NCI-H345 treated with DMSO at 0.1 percent for 48 hours (cell line): ENCODE measurements around the gene GAL3ST1.
A peak's percentile ranks its signal among the peaks of the same experiment; 100 is the strongest.
"Not testable (repeated sequence)": the region's sequence is repeated elsewhere in the genome, so short reads cannot be mapped to it uniquely, and the experiment has no call there.

Experiments
- DNase-seq: peaks from one replicate; lab custom pipeline; 2025; ENCODE audit not compliant: unreplicated experiment; lab: John Stamatoyannopoulos, UW

The GAL3ST1 gene

DNA sequence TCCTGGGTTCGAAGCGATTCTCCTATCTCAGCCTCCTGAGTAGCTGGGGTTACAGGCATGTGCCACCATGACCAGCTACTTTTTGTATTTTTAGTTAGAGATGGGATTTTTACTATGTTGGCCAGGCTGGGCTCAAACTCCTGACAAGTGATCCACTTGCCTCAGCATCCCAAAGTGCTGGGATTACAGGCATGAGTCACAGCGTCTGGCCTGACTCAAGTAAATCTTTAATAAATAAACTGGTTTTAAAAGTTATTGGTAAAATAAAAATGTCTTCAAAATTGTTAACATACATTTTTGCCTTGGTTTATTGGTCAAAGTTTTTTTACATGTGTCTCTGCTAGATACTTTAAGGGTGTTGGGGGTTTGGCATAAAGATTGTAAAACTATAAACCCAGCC lies 24.5 kb upstream of the GAL3ST1 start:
- no peak for DNase-seq

DNA sequence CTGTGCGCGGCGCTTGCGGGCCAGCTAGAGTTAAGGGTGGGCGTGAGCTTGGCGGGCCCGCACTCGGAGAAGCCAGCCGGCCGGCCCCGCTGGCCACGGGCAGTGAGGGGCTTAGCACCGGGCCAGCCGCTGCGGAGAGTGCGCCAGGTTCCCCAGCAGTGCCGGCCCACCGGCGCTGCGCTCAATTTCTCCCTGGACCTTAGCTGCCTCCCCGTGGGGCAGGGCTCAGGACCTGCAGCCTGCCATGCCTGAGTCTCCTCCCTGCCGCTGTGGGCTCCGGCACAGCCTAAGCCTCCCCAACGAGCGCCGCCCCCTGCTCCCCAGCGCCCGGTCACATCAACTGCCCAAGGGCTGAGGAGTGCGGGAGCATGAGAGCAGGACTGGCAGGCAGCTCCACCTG lies 22.4 kb upstream of the GAL3ST1 start:
- no peak for DNase-seq

DNA sequence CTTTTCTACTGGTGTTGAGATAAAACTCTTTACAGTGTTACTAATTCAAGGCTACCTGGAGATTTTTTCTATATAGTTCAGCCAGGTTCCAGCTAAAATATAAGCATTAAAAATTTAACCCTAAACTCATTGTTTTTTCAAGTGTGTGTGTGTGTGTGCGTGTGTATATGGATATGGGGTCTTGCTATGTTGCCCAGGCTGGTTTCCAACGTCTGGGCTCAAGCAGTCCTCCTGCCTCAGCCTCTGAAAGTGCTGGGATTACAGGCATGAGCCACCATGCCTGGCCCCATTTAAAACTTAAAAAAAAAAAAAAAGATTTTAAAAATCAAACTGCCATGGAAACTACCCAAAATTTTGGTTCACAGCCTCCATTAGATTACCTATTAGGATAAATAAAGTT lies 21.7 kb upstream of the GAL3ST1 start:
- DNase-seq, result no peak

- DNase-seq, result not testable (repeated sequence)
Measured at GRCh38 chr22:30592360-30592713, 17.9 kb upstream of the GAL3ST1 start.

- peak; percentile 93 for DNase-seq
Measured at GRCh38 chr22:30591588-30592359, 17.3 kb upstream of the GAL3ST1 start, which contains the start of gene PES1. TSS of gene PES1 (minus strand) at chr22:30591910. CDS start at chr22:30591833, 77 bp downstream.

- DNase-seq, result no peak
Measured at GRCh38 chr22:30591191-30591587, 16.7 kb upstream of the GAL3ST1 start.

- no peak for DNase-seq
Measured at GRCh38 chr22:30586414-30586813, 11.9 kb upstream of the GAL3ST1 start.

GRCh38 chr22:30584441-30584840 lies 10.0 kb upstream of the GAL3ST1 start:
- no peak for DNase-seq

DNA sequence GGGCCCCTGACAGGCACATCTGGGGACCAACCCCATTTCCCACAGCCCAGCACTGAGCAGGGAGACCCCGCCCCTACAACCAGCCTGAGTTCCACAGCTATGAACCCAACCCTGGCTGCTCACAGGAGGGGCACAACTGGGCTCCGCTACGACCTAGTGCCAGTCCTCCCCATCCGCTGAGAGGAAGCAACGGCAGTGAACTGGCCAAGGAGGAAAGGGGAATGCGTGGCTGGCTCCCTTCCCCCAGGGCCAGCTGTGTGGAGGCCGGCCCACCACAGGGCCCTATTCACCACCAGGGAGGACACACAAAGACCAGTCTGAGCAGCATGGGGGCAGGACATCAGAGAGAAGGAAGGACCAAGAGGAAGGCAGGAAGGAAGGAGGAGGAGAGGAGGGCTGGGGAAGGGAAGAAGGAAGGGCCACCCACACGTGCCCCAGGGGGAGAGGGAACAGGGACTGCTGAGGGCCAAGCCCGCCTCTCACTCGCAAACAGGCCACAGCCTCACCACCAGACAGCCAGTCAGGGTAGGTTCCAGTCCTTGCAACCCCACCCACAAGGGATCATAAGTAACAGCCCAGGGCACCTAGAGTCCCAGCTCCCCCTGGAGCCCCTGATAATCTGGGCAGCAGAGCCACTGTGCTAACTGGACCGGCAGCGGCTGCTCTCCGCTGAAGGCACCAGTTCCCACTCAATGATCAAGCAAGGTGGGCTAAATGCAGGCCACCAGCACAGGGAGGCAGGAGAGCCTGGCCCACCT lies 8.5 kb upstream of the GAL3ST1 start:
- no peak for DNase-seq

DNA sequence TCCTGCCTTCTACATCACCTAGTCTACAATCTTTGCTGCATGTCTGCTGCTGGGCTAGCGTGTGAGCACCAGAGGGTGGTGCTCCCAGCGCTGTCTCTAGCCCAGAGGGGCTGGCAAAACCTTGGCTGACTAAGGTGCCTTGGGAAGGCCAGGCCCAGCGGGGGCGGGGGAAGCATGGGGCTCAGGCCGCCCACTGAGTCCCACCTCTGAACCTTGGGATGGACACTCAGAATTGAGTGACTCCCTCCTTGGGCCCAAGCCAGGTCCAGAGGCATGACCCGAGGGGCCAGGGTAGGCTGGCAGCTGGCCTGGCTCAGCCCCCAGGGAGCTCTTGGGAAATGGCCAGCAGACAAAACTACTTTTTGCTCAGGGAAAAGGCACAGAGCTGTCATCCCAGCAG lies 7.6 kb upstream of the GAL3ST1 start:
- no peak for DNase-seq

- DNase-seq, result no peak
Measured at GRCh38 chr22:30580896-30581295, 6.4 kb upstream of the GAL3ST1 start.

DNA sequence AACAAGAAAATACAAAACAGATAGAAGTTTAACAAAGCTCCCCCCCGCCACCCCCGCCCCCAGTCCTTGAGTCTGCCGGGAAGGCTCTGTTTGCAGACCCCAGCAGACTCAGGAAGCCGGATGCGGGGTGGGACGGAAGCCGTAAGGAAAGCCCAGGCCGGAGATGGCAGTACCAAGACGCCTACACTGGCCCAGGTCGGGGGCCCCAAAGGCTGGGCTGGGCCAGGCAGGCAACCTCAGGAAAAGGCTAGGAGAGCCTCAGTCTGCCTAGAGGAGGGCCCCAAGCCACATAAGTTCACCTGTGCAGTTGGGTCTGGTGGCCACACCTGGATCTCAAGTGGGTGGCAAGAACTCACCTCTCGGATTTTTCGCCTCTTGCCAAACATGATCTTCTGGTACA lies 4.0 kb upstream of the GAL3ST1 start:
- DNase-seq, result no peak

DNA sequence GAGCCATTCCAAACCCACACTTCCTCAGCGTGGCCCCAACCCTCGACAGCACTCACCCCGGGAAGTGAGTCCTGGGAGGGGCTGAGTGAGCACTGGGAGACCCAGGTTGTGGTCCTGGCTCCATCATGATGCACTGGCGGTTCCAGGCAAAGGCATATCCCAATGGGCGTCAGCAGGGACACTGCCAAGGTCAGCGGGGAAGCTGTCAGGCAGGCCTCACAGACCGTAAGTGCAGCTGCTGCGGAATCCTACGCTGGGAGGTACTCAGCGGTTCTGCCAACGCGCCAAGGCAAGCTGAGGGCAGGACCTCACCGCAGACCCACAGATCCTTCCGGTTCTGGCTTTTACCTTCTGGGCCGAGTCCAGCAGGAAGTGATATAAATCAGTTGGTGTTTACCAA lies 1.4 kb upstream of the GAL3ST1 start:
- DNase-seq, result no peak

- no peak for DNase-seq
Measured at GRCh38 chr22:30574997-30575671, 669 bp upstream of the GAL3ST1 start.

DNA sequence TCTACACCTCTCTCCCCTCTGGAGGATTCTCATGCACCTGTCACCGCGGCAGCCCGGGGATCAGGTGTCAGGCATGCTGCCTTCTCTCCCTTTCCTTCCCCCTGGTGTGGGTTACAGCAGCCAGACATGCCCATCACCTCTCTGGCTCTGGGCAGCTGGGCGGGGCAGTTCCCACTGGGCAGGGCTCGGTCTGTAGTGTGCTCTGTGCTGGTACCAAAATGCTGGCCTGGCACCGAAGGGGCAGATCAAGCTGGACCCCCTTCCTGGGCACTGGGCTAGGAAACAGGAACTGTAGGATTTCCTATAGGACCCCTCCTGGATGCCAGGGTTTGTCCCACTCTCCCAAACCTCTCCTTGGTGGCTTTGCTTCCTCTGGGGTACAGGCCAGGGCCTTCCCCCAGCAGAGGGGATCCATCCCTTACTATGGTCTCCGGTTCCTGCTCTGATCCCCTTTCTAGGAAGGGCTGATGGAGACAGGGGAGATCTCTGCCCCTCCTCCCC lies 821 bp downstream of the GAL3ST1 start:
- DNase-seq, result no peak

DNA sequence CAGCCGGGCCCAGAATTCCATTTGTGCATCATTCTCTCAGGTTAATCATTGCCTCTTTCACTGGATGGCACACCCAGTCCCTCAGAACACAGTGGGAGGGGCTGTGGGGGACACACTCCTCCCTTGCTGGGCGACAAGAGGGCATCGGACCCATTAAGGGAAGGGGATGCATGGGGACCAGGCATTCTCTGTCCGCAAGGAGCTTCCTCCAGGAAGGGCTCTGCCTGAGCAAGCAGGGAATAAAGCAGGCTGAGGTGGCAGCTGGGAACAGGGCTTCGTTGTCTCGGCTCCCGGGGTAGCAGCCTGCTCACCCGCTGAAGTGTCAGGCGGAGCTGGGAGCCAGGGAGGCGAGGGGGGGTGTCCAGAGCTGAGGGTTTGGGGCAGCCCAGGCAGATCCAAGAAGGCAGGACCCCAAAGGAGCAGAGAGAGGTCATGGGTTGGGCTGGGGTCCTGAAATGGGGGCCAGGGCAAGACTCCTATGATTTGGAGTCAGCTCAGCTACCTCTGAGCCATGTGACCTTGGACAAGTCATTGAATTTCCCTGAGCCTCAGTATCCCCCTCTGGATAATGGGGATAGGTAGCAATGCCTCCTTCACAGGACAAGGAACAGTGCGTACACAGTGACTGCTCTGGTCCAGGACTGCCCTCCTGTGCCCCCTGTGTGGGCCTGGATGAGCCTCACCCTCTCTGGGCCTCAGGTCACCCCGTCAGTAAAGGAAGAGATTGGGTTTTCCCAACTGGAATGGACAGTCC lies 1.4 kb downstream of the GAL3ST1 start:
- no peak for DNase-seq

DNA sequence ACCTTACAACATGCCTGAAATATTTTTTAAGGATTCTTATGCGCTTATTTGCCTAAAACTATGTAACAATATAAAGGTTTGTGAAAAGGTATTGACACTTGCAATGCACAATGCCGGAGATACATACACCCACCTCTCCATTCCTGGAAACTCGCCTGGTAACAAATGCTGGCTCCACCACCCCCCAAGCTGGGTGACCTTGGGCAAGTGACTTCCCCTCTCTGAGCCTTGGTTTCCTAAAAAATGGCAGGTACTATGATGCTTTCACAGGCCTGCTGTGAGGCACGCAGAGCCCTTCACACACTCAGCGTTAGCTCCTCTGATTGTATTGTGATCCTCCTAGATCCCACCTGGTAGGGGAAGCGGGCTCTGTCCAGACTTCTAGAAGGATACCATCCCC lies 2.3 kb downstream of the GAL3ST1 start:
- no peak for DNase-seq

DNA sequence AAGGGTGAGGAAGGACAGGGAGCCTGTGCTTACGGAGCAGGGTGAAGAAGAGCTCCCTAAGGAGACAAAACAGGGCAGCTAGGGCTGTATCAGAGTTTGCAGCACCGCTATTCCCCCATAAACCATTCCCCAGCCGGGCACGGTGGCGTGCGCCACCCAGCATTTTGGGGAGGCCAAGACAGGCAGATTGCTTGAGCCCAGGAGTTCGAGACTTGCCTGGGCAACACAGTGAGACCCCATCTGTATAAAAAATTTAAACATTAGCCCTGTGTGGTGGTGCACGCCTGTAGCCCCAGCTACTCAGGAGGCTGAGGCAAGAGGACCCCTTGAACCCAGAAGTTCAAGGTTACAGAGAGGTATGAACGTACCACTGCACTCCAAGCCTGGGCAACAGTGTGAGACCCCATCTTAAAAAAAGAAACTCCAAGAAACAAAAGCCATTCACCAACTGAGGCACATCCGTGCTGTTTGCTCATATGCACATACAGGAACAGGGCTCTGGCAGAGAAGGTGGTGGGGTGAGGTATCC lies 4.7 kb downstream of the GAL3ST1 start:
- no peak for DNase-seq

- no peak for DNase-seq
Measured at GRCh38 chr22:30568137-30568805, 6.2 kb downstream of the GAL3ST1 start.

- DNase-seq, result not testable (repeated sequence)
Measured at GRCh38 chr22:30567277-30567676, 7.2 kb downstream of the GAL3ST1 start.
